ENCODE measurements around the gene SEC31B.

- TF ChIP-seq RNF2 (IDR thresholded peaks at IDR 0.05; ENCODE audit: borderline replicate concordance, low read depth, low read length, missing control alignments, poor library complexity, severe bottlenecking): no peak
- TF ChIP-seq ZNF274 (IDR thresholded peaks at IDR 0.05; ENCODE audit: borderline replicate concordance, extremely low read depth, low read length): no peak
- TF ChIP-seq JUND (IDR thresholded peaks at IDR 0.05; ENCODE audit: low read length): no peak
- no peak for TF ChIP-seq RFX5 (IDR thresholded peaks at IDR 0.05; ENCODE audit: borderline replicate concordance, low read depth, low read length)
- TF ChIP-seq EZH2 (IDR thresholded peaks at IDR 0.05; ENCODE audit: low read depth, low read length, severe bottlenecking): no peak
- no peak for TF ChIP-seq CTCF (IDR thresholded peaks at IDR 0.05; ENCODE audit: control extremely low read depth in 1 of 3, insufficient read depth in 1 of 3, low read depth in 1 of 3, low read length in 3 of 3)
- TF ChIP-seq YY1 (IDR thresholded peaks at IDR 0.05; ENCODE audit: low read depth, low read length): no peak
- no peak for TF ChIP-seq RAD21 (IDR thresholded peaks at IDR 0.05 in 1 of 2, conservative IDR thresholded peaks at IDR 0.05 in 1 of 2; ENCODE audit: low read depth in 2 of 2, low read length in 2 of 2)
- no peak for TF ChIP-seq TCF12 (IDR thresholded peaks at IDR 0.05; ENCODE audit: low read depth, low read length)
Observed at GRCh38 chr10:100522107-100522801, 2.6 kb upstream of the SEC31B start.

All from H1 (cell line).